H9 (cell line): ENCODE data around the gene ARHGAP22. TPM values are rescaled to one million over a fixed set of nuclear protein-coding genes. Genes with fewer than 3 reads are reported as not detected.

ENCODE experiments used
- DNase-seq: peaks from one replicate; pipeline ENCODE4 v3.0.0-alpha.2; 2017
- H2AFZ ChIP-seq: one replicate; pipeline ENCODE4 v1.6.1; 2013; ENCODE audit warnings: mild to moderate bottlenecking, low read length, control low read depth, moderate library complexity
- H2AK5ac ChIP-seq: 2 replicates; pipeline ENCODE4 v1.6.1; 2013; ENCODE audit warnings: low read length, control low read depth, mixed read lengths; ENCODE audit not compliant: insufficient read length
- H2BK120ac ChIP-seq: one replicate; pipeline ENCODE4 v1.6.1; 2013; ENCODE audit warnings: low read depth, mild to moderate bottlenecking, low read length, control low read depth, inconsistent platforms; ENCODE audit not compliant: poor library complexity, severe bottlenecking
- H2BK12ac ChIP-seq: 2 replicates; pipeline ENCODE4 v1.6.1; 2013; ENCODE audit warnings: low read length, control low read depth, mixed read lengths, low read depth; ENCODE audit not compliant: insufficient read length
- H2BK15ac ChIP-seq: 2 replicates; pipeline ENCODE4 v1.6.1; 2013; ENCODE audit warnings: low read depth, low read length, control low read depth
- H2BK20ac ChIP-seq: one replicate; pipeline ENCODE4 v1.6.1; 2013; ENCODE audit warnings: low read depth, mild to moderate bottlenecking, low read length, control low read depth, inconsistent platforms; ENCODE audit not compliant: poor library complexity, severe bottlenecking
- H2BK5ac ChIP-seq: 2 replicates; pipeline ENCODE4 v1.6.1; 2013; ENCODE audit warnings: low read length, control low read depth, mixed read lengths; ENCODE audit not compliant: insufficient read length
- H3K14ac ChIP-seq: 2 replicates; pipeline ENCODE4 v1.6.1; 2013; ENCODE audit warnings: low read length, control low read depth; ENCODE audit not compliant: insufficient read depth
- H3K18ac ChIP-seq: 2 replicates; pipeline ENCODE4 v1.6.1; 2013; ENCODE audit warnings: low read depth, mild to moderate bottlenecking, mixed read lengths, low read length, control low read depth; ENCODE audit not compliant: insufficient read length
- H3K23ac ChIP-seq: 2 replicates; pipeline ENCODE4 v1.6.1; 2013; ENCODE audit warnings: low read length, control low read depth, mixed read lengths, low read depth; ENCODE audit not compliant: insufficient read length
- H3K23me2 ChIP-seq: 2 replicates; pipeline ENCODE4 v1.6.1; 2013; ENCODE audit warnings: low read depth, mild to moderate bottlenecking, mixed read lengths, low read length, control low read depth; ENCODE audit not compliant: insufficient read length, poor library complexity, severe bottlenecking
- H3K27ac ChIP-seq: 2 replicates; pipeline ENCODE4 v1.5.1; 2013; ENCODE audit warnings: low read length, control low read depth, mixed read lengths, low read depth; ENCODE audit not compliant: insufficient read length
- H3K27me3 ChIP-seq: 2 replicates; pipeline ENCODE4 v1.6.1; 2013; ENCODE audit warnings: low read length, control low read depth, inconsistent platforms; ENCODE audit not compliant: insufficient read depth
- H3K4ac ChIP-seq: 2 replicates; pipeline ENCODE4 v1.6.1; 2013; ENCODE audit warnings: low read depth, mild to moderate bottlenecking, control low read depth, inconsistent platforms, low read length, moderate library complexity
- H3K4me1 ChIP-seq: 2 replicates; pipeline ENCODE4 v1.6.1; 2013; ENCODE audit warnings: low read length, control low read depth, inconsistent platforms; ENCODE audit not compliant: insufficient read depth
- H3K4me2 ChIP-seq: 2 replicates; pipeline ENCODE4 v1.6.1; 2013; ENCODE audit warnings: low read length, control low read depth, mixed read lengths; ENCODE audit not compliant: insufficient read length, insufficient read depth
- H3K56ac ChIP-seq: 2 replicates; pipeline ENCODE4 v1.6.1; 2013; ENCODE audit warnings: low read depth, mild to moderate bottlenecking, mixed read lengths, low read length, control low read depth; ENCODE audit not compliant: insufficient read length
- H3K79me1 ChIP-seq: 2 replicates; pipeline ENCODE4 v1.6.1; 2013; ENCODE audit warnings: low read depth, mild to moderate bottlenecking, moderate library complexity, low read length, control low read depth, inconsistent platforms; ENCODE audit not compliant: insufficient read depth, poor library complexity, severe bottlenecking
- H3K79me2 ChIP-seq: 2 replicates; pipeline ENCODE4 v1.6.1; 2013; ENCODE audit warnings: low read length, control low read depth, inconsistent platforms; ENCODE audit not compliant: insufficient read depth
- H3K9ac ChIP-seq: 2 replicates; pipeline ENCODE4 v1.6.1; 2013; ENCODE audit warnings: low read length, control low read depth, mixed read lengths; ENCODE audit not compliant: insufficient read length; ENCODE audit errors: extremely low read depth
- H3K9me3 ChIP-seq: one replicate; pipeline ENCODE4 v1.6.1; 2013; ENCODE audit warnings: low read depth, low read length, inconsistent platforms; ENCODE audit not compliant: control insufficient read depth
- H3T11ph ChIP-seq: one replicate; pipeline ENCODE4 v1.6.1; 2013; ENCODE audit warnings: mild to moderate bottlenecking, low read length, control low read depth, inconsistent platforms
- H4K20me1 ChIP-seq: one replicate; pipeline ENCODE4 v1.6.1; 2013; ENCODE audit not compliant: control insufficient read depth, insufficient read length, insufficient read depth
- H4K5ac ChIP-seq: 2 replicates; pipeline ENCODE4 v1.6.1; 2013; ENCODE audit warnings: low read depth, mild to moderate bottlenecking, mixed read lengths, low read length, control low read depth; ENCODE audit not compliant: insufficient read length
- H4K8ac ChIP-seq: replicated peaks from 2 replicates; pipeline ENCODE4 v1.6.1; 2013; ENCODE audit warnings: low read length, control low read depth, mixed read lengths, low read depth; ENCODE audit not compliant: insufficient read length
- H4K91ac ChIP-seq: 2 replicates; pipeline ENCODE4 v1.6.1; 2013; ENCODE audit warnings: low read depth, mild to moderate bottlenecking, moderate library complexity, mixed read lengths, low read length, control low read depth; ENCODE audit not compliant: insufficient read length
- H3K27ac Mint-ChIP-seq, 3 experiments: 2 replicates in 2 of 3; 3 replicates in 1 of 3; pipeline ENCODE4 v1.8.0; 2020 to 2021; ENCODE audit warnings: mixed read lengths in 3 of 3, mild to moderate bottlenecking in 1 of 3, moderate library complexity in 1 of 3
- H3K27me3 Mint-ChIP-seq: 2 replicates; pipeline ENCODE4 v1.8.0; 2021; ENCODE audit warnings: low read depth, mild to moderate bottlenecking, moderate library complexity, mixed read lengths
- H3K36me3 Mint-ChIP-seq, 3 experiments: 2 replicates in 2 of 3; 3 replicates in 1 of 3; pipeline ENCODE4 v1.8.0; 2020 to 2021; ENCODE audit warnings: low read depth in 3 of 3, mixed read lengths in 3 of 3; ENCODE audit not compliant: insufficient read depth in 1 of 3
- H3K4me1 Mint-ChIP-seq, 2 experiments: 2 replicates each; pipeline ENCODE4 v1.8.0; 2020; ENCODE audit warnings: mixed read lengths in 2 of 2
- H3K4me3 Mint-ChIP-seq, 2 experiments: 2 replicates in 1 of 2; 3 replicates in 1 of 2; pipeline ENCODE4 v1.8.0; 2020 to 2021; ENCODE audit warnings: mild to moderate bottlenecking in 2 of 2, mixed read lengths in 2 of 2, moderate library complexity in 1 of 2
- H3K9me3 Mint-ChIP-seq, 2 experiments: 2 replicates in 1 of 2; 3 replicates in 1 of 2; pipeline ENCODE4 v1.8.0; 2020; ENCODE audit warnings: mild to moderate bottlenecking in 2 of 2, mixed read lengths in 2 of 2, moderate library complexity in 1 of 2
- CTCF ChIP-seq: fragments of 200-600 bp; sonication (generic); conservative IDR thresholded peaks from 3 replicates; pipeline ENCODE4 v1.8.0; 2021; ENCODE audit warnings: antibody characterized with exemption, mild to moderate bottlenecking
- WGBS: extraction: QIAGEN DNeasy Blood & Tissue Kit; methylation state at CpG from one replicate; pipeline ENCODE4 v1.1.7; 2013; ENCODE audit warnings: missing lambda C conversion rate, low lambda C conversion rate, mixed read lengths; ENCODE audit not compliant: insufficient read length; ENCODE audit errors: extremely low coverage; 5-methylcytosine and 5-hydroxymethylcytosine counted together
- total RNA-seq: library from RNA; stranded (reverse); gene quantifications from 2 replicates; pipeline ENCODE4 v1.2.1, GENCODE V29; 2021

The ARHGAP22 gene
- total RNA-seq, 1 experiment from 2014 or later: 7.4 TPM

- H3K23me2 ChIP-seq: no peaks in the 10 kb centered on the region
- H4K20me1 ChIP-seq: no peaks in the 10 kb centered on the region
- no peak overlapping the region for H3K27ac ChIP-seq
- H4K8ac ChIP-seq: no peak overlapping the region
- no peak overlapping the region for H3K4me2 ChIP-seq
- Mint-ChIP-seq H3K4me1 (peaks cover 8 to 14% of the 10 kb centered on the region in 2 experiments; a peak in 3 of 4 replicates), H3K4me3 (no peak overlapping the region), H3K27me3 (no peaks in the 10 kb centered on the region; the same call in 1 of the 2 replicates), H3K27ac (peak overlapping the region in 1 of 3 experiments; percentile 12; a peak in 2 of 7 replicates), H3K36me3 (no peaks in the 10 kb centered on the region), H3K9me3 (no peaks in the 10 kb centered on the region)
- H2BK12ac ChIP-seq: no peak overlapping the region
- no peak overlapping the region for H4K91ac ChIP-seq
- no peak overlapping the region for H2BK15ac ChIP-seq
- H3T11ph ChIP-seq: no peak overlapping the region
- H4K5ac ChIP-seq: no peak overlapping the region
- no peaks in the 10 kb centered on the region for H3K79me2 ChIP-seq
- WGBS: no CpG with 5 or more reads among the region's 13 CpGs
- no peaks in the 10 kb centered on the region for H3K4me1 ChIP-seq
- H3K56ac ChIP-seq: no peak overlapping the region
- no peak for TF ChIP-seq CTCF
- H3K14ac ChIP-seq: no peak overlapping the region
- H3K9ac ChIP-seq: no peak overlapping the region
- H3K18ac ChIP-seq: no peak overlapping the region
- H2BK5ac ChIP-seq: no peak overlapping the region
- no peaks in the 10 kb centered on the region for H3K27me3 ChIP-seq
- H3K23ac ChIP-seq: no peak overlapping the region
- no peaks in the 10 kb centered on the region for H3K79me1 ChIP-seq
- no peak for DNase-seq
- no peak overlapping the region for H2AFZ ChIP-seq
- H2AK5ac ChIP-seq: no peak overlapping the region
- no peak overlapping the region for H3K4ac ChIP-seq
- H2BK20ac ChIP-seq: no peak overlapping the region
- H3K9me3 ChIP-seq: no peaks in the 10 kb centered on the region
- no peak overlapping the region for H2BK120ac ChIP-seq
These were observed 113.3 kb downstream of the ARHGAP22 start for GRCh38 chr10:48491392-48492139.
